NT2/D1 (cell line): ENCODE measurements around the gene TOR1AIP2.

Experiments
- YY1 ChIP-seq: IDR thresholded peaks from 2 replicates; pipeline ENCODE4 v1.6.1; 2011; ENCODE audit not compliant: insufficient read length, insufficient read depth
- ZNF274 ChIP-seq: IDR thresholded peaks from 2 replicates; pipeline ENCODE4 v1.6.1; 2011; ENCODE audit warnings: mild to moderate bottlenecking, low read depth, low read length

GRCh38 chr1:179805291-179806195 is 72.1 kb downstream of the TOR1AIP2 start:
- TF ChIP-seq ZNF274, result no peak
- TF ChIP-seq YY1, result no peak
